Breast epithelium (tissue), 3 donors: Measurements from ENCODE around the gene EXOSC5.

Source experiments
- CTCF ChIP-seq, 3 donors: fragments of 450-650 bp; IDR thresholded peaks; one replicate each; pipeline ENCODE4 v1.5.1; 2016 to 2017; ENCODE audit warnings: antibody characterized with exemption in 3 of 3, mild to moderate bottlenecking in 3 of 3, moderate library complexity in 3 of 3
- POLR2A ChIP-seq: fragments of 450-650 bp; IDR thresholded peaks from one replicate; pipeline ENCODE4 v1.6.1; 2016; ENCODE audit warnings: antibody characterized with exemption, mild to moderate bottlenecking, moderate library complexity

DNA sequence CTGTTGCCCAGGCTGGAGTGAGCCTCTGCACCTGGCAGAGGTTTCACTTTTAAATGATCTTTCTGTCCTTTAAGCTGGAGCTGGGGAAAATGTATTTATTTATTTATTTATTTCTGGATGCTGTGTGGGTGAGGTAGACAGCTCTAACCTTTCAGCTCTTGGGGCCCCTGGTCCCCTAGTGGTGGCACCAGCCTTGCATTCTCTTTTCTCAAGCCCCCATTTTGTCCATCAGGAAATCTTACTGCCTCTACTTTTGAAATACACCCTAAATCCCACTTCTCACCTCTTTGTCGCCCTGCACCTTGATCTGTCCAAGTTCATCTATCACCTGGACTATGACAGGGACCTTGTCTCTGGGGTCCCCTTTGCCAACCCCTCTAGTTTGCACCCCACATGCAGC lies 31.1 kb downstream of the EXOSC5 start:
- TF ChIP-seq CTCF (IDR thresholded peaks at IDR 0.05) (no peak), POLR2A (no peak)
